H9 (cell line): ENCODE data around the gene CLIC3. TPM values are rescaled to one million over a fixed set of nuclear protein-coding genes. Genes with fewer than 3 reads are reported as not detected.

ENCODE experiments used
- DNase-seq: peaks from one replicate; pipeline ENCODE4 v3.0.0-alpha.2; 2017
- H2AFZ ChIP-seq: one replicate; pipeline ENCODE4 v1.6.1; 2013; ENCODE audit warnings: mild to moderate bottlenecking, low read length, control low read depth, moderate library complexity
- H2AK5ac ChIP-seq: 2 replicates; pipeline ENCODE4 v1.6.1; 2013; ENCODE audit warnings: low read length, control low read depth, mixed read lengths; ENCODE audit not compliant: insufficient read length
- H2BK120ac ChIP-seq: one replicate; pipeline ENCODE4 v1.6.1; 2013; ENCODE audit warnings: low read depth, mild to moderate bottlenecking, low read length, control low read depth, inconsistent platforms; ENCODE audit not compliant: poor library complexity, severe bottlenecking
- H2BK12ac ChIP-seq: 2 replicates; pipeline ENCODE4 v1.6.1; 2013; ENCODE audit warnings: low read length, control low read depth, mixed read lengths, low read depth; ENCODE audit not compliant: insufficient read length
- H2BK15ac ChIP-seq: 2 replicates; pipeline ENCODE4 v1.6.1; 2013; ENCODE audit warnings: low read depth, low read length, control low read depth
- H2BK20ac ChIP-seq: one replicate; pipeline ENCODE4 v1.6.1; 2013; ENCODE audit warnings: low read depth, mild to moderate bottlenecking, low read length, control low read depth, inconsistent platforms; ENCODE audit not compliant: poor library complexity, severe bottlenecking
- H2BK5ac ChIP-seq: 2 replicates; pipeline ENCODE4 v1.6.1; 2013; ENCODE audit warnings: low read length, control low read depth, mixed read lengths; ENCODE audit not compliant: insufficient read length
- H3K14ac ChIP-seq: 2 replicates; pipeline ENCODE4 v1.6.1; 2013; ENCODE audit warnings: low read length, control low read depth; ENCODE audit not compliant: insufficient read depth
- H3K18ac ChIP-seq: 2 replicates; pipeline ENCODE4 v1.6.1; 2013; ENCODE audit warnings: low read depth, mild to moderate bottlenecking, mixed read lengths, low read length, control low read depth; ENCODE audit not compliant: insufficient read length
- H3K23ac ChIP-seq: 2 replicates; pipeline ENCODE4 v1.6.1; 2013; ENCODE audit warnings: low read length, control low read depth, mixed read lengths, low read depth; ENCODE audit not compliant: insufficient read length
- H3K23me2 ChIP-seq: 2 replicates; pipeline ENCODE4 v1.6.1; 2013; ENCODE audit warnings: low read depth, mild to moderate bottlenecking, mixed read lengths, low read length, control low read depth; ENCODE audit not compliant: insufficient read length, poor library complexity, severe bottlenecking
- H3K27ac ChIP-seq: 2 replicates; pipeline ENCODE4 v1.5.1; 2013; ENCODE audit warnings: low read length, control low read depth, mixed read lengths, low read depth; ENCODE audit not compliant: insufficient read length
- H3K27me3 ChIP-seq: 2 replicates; pipeline ENCODE4 v1.6.1; 2013; ENCODE audit warnings: low read length, control low read depth, inconsistent platforms; ENCODE audit not compliant: insufficient read depth
- H3K4ac ChIP-seq: 2 replicates; pipeline ENCODE4 v1.6.1; 2013; ENCODE audit warnings: low read depth, mild to moderate bottlenecking, control low read depth, inconsistent platforms, low read length, moderate library complexity
- H3K4me1 ChIP-seq: 2 replicates; pipeline ENCODE4 v1.6.1; 2013; ENCODE audit warnings: low read length, control low read depth, inconsistent platforms; ENCODE audit not compliant: insufficient read depth
- H3K4me2 ChIP-seq: 2 replicates; pipeline ENCODE4 v1.6.1; 2013; ENCODE audit warnings: low read length, control low read depth, mixed read lengths; ENCODE audit not compliant: insufficient read length, insufficient read depth
- H3K56ac ChIP-seq: 2 replicates; pipeline ENCODE4 v1.6.1; 2013; ENCODE audit warnings: low read depth, mild to moderate bottlenecking, mixed read lengths, low read length, control low read depth; ENCODE audit not compliant: insufficient read length
- H3K79me1 ChIP-seq: 2 replicates; pipeline ENCODE4 v1.6.1; 2013; ENCODE audit warnings: low read depth, mild to moderate bottlenecking, moderate library complexity, low read length, control low read depth, inconsistent platforms; ENCODE audit not compliant: insufficient read depth, poor library complexity, severe bottlenecking
- H3K79me2 ChIP-seq: 2 replicates; pipeline ENCODE4 v1.6.1; 2013; ENCODE audit warnings: low read length, control low read depth, inconsistent platforms; ENCODE audit not compliant: insufficient read depth
- H3K9ac ChIP-seq: 2 replicates; pipeline ENCODE4 v1.6.1; 2013; ENCODE audit warnings: low read length, control low read depth, mixed read lengths; ENCODE audit not compliant: insufficient read length; ENCODE audit errors: extremely low read depth
- H3K9me3 ChIP-seq: one replicate; pipeline ENCODE4 v1.6.1; 2013; ENCODE audit warnings: low read depth, low read length, inconsistent platforms; ENCODE audit not compliant: control insufficient read depth
- H3T11ph ChIP-seq: one replicate; pipeline ENCODE4 v1.6.1; 2013; ENCODE audit warnings: mild to moderate bottlenecking, low read length, control low read depth, inconsistent platforms
- H4K20me1 ChIP-seq: one replicate; pipeline ENCODE4 v1.6.1; 2013; ENCODE audit not compliant: control insufficient read depth, insufficient read length, insufficient read depth
- H4K5ac ChIP-seq: 2 replicates; pipeline ENCODE4 v1.6.1; 2013; ENCODE audit warnings: low read depth, mild to moderate bottlenecking, mixed read lengths, low read length, control low read depth; ENCODE audit not compliant: insufficient read length
- H4K8ac ChIP-seq: replicated peaks from 2 replicates; pipeline ENCODE4 v1.6.1; 2013; ENCODE audit warnings: low read length, control low read depth, mixed read lengths, low read depth; ENCODE audit not compliant: insufficient read length
- H4K91ac ChIP-seq: 2 replicates; pipeline ENCODE4 v1.6.1; 2013; ENCODE audit warnings: low read depth, mild to moderate bottlenecking, moderate library complexity, mixed read lengths, low read length, control low read depth; ENCODE audit not compliant: insufficient read length
- H3K27ac Mint-ChIP-seq, 3 experiments: 2 replicates in 2 of 3; 3 replicates in 1 of 3; pipeline ENCODE4 v1.8.0; 2020 to 2021; ENCODE audit warnings: mixed read lengths in 3 of 3, mild to moderate bottlenecking in 1 of 3, moderate library complexity in 1 of 3
- H3K27me3 Mint-ChIP-seq: 2 replicates; pipeline ENCODE4 v1.8.0; 2021; ENCODE audit warnings: low read depth, mild to moderate bottlenecking, moderate library complexity, mixed read lengths
- H3K36me3 Mint-ChIP-seq, 3 experiments: 2 replicates in 2 of 3; 3 replicates in 1 of 3; pipeline ENCODE4 v1.8.0; 2020 to 2021; ENCODE audit warnings: low read depth in 3 of 3, mixed read lengths in 3 of 3; ENCODE audit not compliant: insufficient read depth in 1 of 3
- H3K4me1 Mint-ChIP-seq, 2 experiments: 2 replicates each; pipeline ENCODE4 v1.8.0; 2020; ENCODE audit warnings: mixed read lengths in 2 of 2
- H3K4me3 Mint-ChIP-seq, 2 experiments: 2 replicates in 1 of 2; 3 replicates in 1 of 2; pipeline ENCODE4 v1.8.0; 2020 to 2021; ENCODE audit warnings: mild to moderate bottlenecking in 2 of 2, mixed read lengths in 2 of 2, moderate library complexity in 1 of 2
- H3K9me3 Mint-ChIP-seq, 2 experiments: 2 replicates in 1 of 2; 3 replicates in 1 of 2; pipeline ENCODE4 v1.8.0; 2020; ENCODE audit warnings: mild to moderate bottlenecking in 2 of 2, mixed read lengths in 2 of 2, moderate library complexity in 1 of 2
- CTCF ChIP-seq: fragments of 200-600 bp; sonication (generic); conservative IDR thresholded peaks from 3 replicates; pipeline ENCODE4 v1.8.0; 2021; ENCODE audit warnings: antibody characterized with exemption, mild to moderate bottlenecking
- WGBS: extraction: QIAGEN DNeasy Blood & Tissue Kit; methylation state at CpG from one replicate; pipeline ENCODE4 v1.1.7; 2013; ENCODE audit warnings: missing lambda C conversion rate, low lambda C conversion rate, mixed read lengths; ENCODE audit not compliant: insufficient read length; ENCODE audit errors: extremely low coverage; 5-methylcytosine and 5-hydroxymethylcytosine counted together
- total RNA-seq: library from RNA; stranded (reverse); gene quantifications from 2 replicates; pipeline ENCODE4 v1.2.1, GENCODE V29; 2021

CLIC3 gene
- total RNA-seq, 1 experiment from 2014 or later = 0.31 TPM

GRCh38 chr9:136952876-136953770 is 43.2 kb downstream of the CLIC3 start:
- Mint-ChIP-seq H3K4me3 (peak overlapping the region in 1 of 2 experiments; percentile 35; a peak in 1 of 5 replicates), H3K36me3 (no peaks in the 10 kb centered on the region; a peak in 1 of 7 replicates), H3K27ac (no peak overlapping the region), H3K27me3 (peaks cover 6% of the 10 kb centered on the region; the same call in 1 of the 2 replicates), H3K4me1 (peaks cover 2 to 3% of the 10 kb centered on the region in 2 experiments), H3K9me3 (peaks cover 6% of the 10 kb centered on the region in 2 experiments; a peak in 4 of 5 replicates)
- no peaks in the 10 kb centered on the region for H3K79me1 ChIP-seq
- DNase-seq = no peak
- no peak overlapping the region for H2BK12ac ChIP-seq
- no peak overlapping the region for H2BK5ac ChIP-seq
- H3K14ac ChIP-seq = no peak overlapping the region
- H3K18ac ChIP-seq = no peak overlapping the region
- no peak overlapping the region for H3K4me2 ChIP-seq
- H3K4ac ChIP-seq = no peak overlapping the region
- no peak overlapping the region for H4K8ac ChIP-seq
- no peak overlapping the region for H4K5ac ChIP-seq
- no peak overlapping the region for H3K9ac ChIP-seq
- no peaks in the 10 kb centered on the region for H3K4me1 ChIP-seq
- no peak overlapping the region for H2AFZ ChIP-seq
- H3K23ac ChIP-seq = no peak overlapping the region
- H3K56ac ChIP-seq = no peak overlapping the region
- no peak overlapping the region for H2BK120ac ChIP-seq
- no peak overlapping the region for H4K91ac ChIP-seq
- H2AK5ac ChIP-seq = no peak overlapping the region
- H3K79me2 ChIP-seq = no peaks in the 10 kb centered on the region
- TF ChIP-seq CTCF = no peak
- H3K23me2 ChIP-seq = peaks cover 5% of the 10 kb centered on the region
- peaks cover 2% of the 10 kb centered on the region for H4K20me1 ChIP-seq
- no peak overlapping the region for H3T11ph ChIP-seq
- no peak overlapping the region for H2BK15ac ChIP-seq
- no peaks in the 10 kb centered on the region for H3K27me3 ChIP-seq
- no peaks in the 10 kb centered on the region for H3K9me3 ChIP-seq
- WGBS = no CpG with 5 or more reads among the region's 44 CpGs
- no peak overlapping the region for H3K27ac ChIP-seq
- no peak overlapping the region for H2BK20ac ChIP-seq
